K562 (cell line): ENCODE data around the gene RANGAP1. TPM values are rescaled to one million over a fixed set of nuclear protein-coding genes. Genes with fewer than 3 reads are reported as not detected.

Experiments used
- ADNP ChIP-seq: fragments of 200-800 bp; sonication (Bioruptor generic); IDR thresholded peaks from 2 replicates; pipeline ENCODE4 v1.6.1; 2016; ENCODE audit warnings: missing genetic modification characterization, missing compliant biosample characterization
- ARID4B ChIP-seq: sonication (generic); formaldehyde crosslinking; IDR thresholded peaks from 2 replicates; pipeline ENCODE4 v1.8.0; 2022; ENCODE audit warnings: mild to moderate bottlenecking, missing genetic modification reagents
- ATF6 ChIP-seq: sonication (generic); formaldehyde crosslinking; IDR thresholded peaks from 2 replicates; pipeline ENCODE4 v1.4.0; 2020; ENCODE audit warnings: mild to moderate bottlenecking, missing genetic modification reagents
- DIDO1 ChIP-seq: fragments of 450-650 bp; IDR thresholded peaks from 2 replicates; pipeline ENCODE4 v1.6.1; 2016; ENCODE audit warnings: low read depth, missing biosample characterization, missing genetic modification characterization
- FOXP1 ChIP-seq: sonication (generic); formaldehyde crosslinking; IDR thresholded peaks from 2 replicates; pipeline ENCODE4 v1.8.0; 2022; ENCODE audit warnings: mild to moderate bottlenecking, missing genetic modification reagents
- NFYB ChIP-seq: IDR thresholded peaks from 2 replicates; pipeline ENCODE4 v1.6.1; 2011; ENCODE audit warnings: mild to moderate bottlenecking, moderate library complexity; ENCODE audit not compliant: insufficient read length; ENCODE audit errors: extremely low read depth
- POLR2AphosphoS2 ChIP-seq: IDR thresholded peaks from 2 replicates; pipeline ENCODE4 v1.6.1; 2012; ENCODE audit warnings: low read length, improper control_type of control experiment
- PRDM10 ChIP-seq: fragments of 450-650 bp; IDR thresholded peaks from 2 replicates; pipeline ENCODE4 v1.6.1; 2018; ENCODE audit not compliant: partially characterized antibody
- polyA plus RNA-seq, 8 experiments: library from polyadenylated mRNA; depleted of rRNA in 4 of 8; stranded (reverse) in 5 of 8; unstranded in 3 of 8; fragments of >200 nt; fragmentation: Nextera tagmentation in 2 of 8; fragmentation: Illumina TruSeq in 1 of 8; extraction: Ambion mirVana in 2 of 8; extraction: Trizol in 1 of 8; gene quantifications; 2 replicates each; pipeline versions ENCODE4 v1.2.1 to v1.2.3, GENCODE V29; 2011 to 2014; ENCODE audit warnings: inconsistent platforms in 1 of 8, missing spikeins in 1 of 8
- total RNA-seq, 7 experiments: library from RNA; depleted of rRNA in 6 of 7; stranded (reverse); fragments of >200 nt in 6 of 7; fragmentation: Illumina TruSeq in 2 of 7; extraction: Trizol in 2 of 7; gene quantifications; 2 replicates each; pipeline versions ENCODE4 v1.2.1 to v1.2.3, GENCODE V29; 2011 to 2021; ENCODE audit warnings: low replicate concordance in 1 of 7

Gene RANGAP1
- total and polyA plus RNA-seq, 9 of the 15 experiments (the other 6 are each of a cell fraction or from before 2014, with no cell fraction given): 2.1 to 104 (median 50.6) TPM

DNA sequence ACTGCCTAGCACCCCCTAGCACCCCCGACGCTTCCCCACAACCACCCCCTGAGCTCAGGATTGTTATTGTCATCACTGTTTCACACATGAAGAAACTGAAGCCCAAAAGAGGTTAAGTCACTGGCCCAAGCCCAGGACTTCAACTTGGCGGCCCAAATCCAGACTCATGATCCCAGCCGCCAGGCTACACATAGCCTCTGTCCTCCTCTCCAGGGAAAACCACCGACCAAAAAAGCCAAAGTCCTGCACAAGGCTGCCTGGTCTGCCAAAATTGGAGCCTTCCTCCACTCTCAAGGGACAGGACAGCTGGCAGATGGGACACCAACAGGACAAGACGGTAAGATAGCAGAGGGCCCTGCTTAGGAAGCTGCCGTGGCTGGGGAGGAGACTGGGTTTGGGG, 70.1 kb downstream of the RANGAP1 start (continued):
- TF ChIP-seq ARID4B (CRISPR knock-in tag) (no peak), ADNP (no peak), ATF6 (CRISPR knock-in tag) (no peak), NFYB (no peak), FOXP1 (CRISPR knock-in tag) (no peak), DIDO1 (tag) (no peak), POLR2AphosphoS2 (no peak), PRDM10 (no peak)
